Neural cell (in vitro differentiated cells): ENCODE measurements around the gene FUCA2.

ENCODE experiments used
- EP300 ChIP-seq: fragments of 450-650 bp; conservative IDR thresholded peaks from 2 replicates; pipeline ENCODE4 v1.6.1; 2014; ENCODE audit warnings: antibody characterized with exemption, mild to moderate bottlenecking, moderate library complexity; ENCODE audit not compliant: poor library complexity, severe bottlenecking
- EZH2 ChIP-seq: fragments of 200-600, 300-800 bp; shearing (Covaris generic), sonication (generic); IDR thresholded peaks from 2 replicates; pipeline ENCODE4 v1.6.1; 2014; ENCODE audit warnings: antibody characterized with exemption, low read length, borderline replicate concordance, mild to moderate bottlenecking; ENCODE audit not compliant: insufficient read depth, poor library complexity, severe bottlenecking
- POLR2AphosphoS5 ChIP-seq: IDR thresholded peaks from 2 replicates; pipeline ENCODE4 v1.6.1; 2012
- RAD21 ChIP-seq: fragments of 450-650 bp; conservative IDR thresholded peaks from 2 replicates; pipeline ENCODE4 v1.6.1; 2014; ENCODE audit warnings: antibody characterized with exemption, mild to moderate bottlenecking, moderate library complexity
- REST ChIP-seq: IDR thresholded peaks from 2 replicates; pipeline ENCODE4 v1.6.1; 2012; ENCODE audit warnings: borderline replicate concordance
- SMC3 ChIP-seq: fragments of 450-650 bp; conservative IDR thresholded peaks from 2 replicates; pipeline ENCODE4 v1.6.1; 2014; ENCODE audit warnings: antibody characterized with exemption, mild to moderate bottlenecking, moderate library complexity; ENCODE audit not compliant: poor library complexity
- TAF1 ChIP-seq: IDR thresholded peaks from 2 replicates; pipeline ENCODE4 v1.6.1; 2012; ENCODE audit warnings: low read depth
- TF ChIP-seq, protein P1 (sequence below): fragments of 450-650 bp; IDR thresholded peaks from 2 replicates; pipeline ENCODE4 v1.5.1; 2014; ENCODE audit warnings: antibody characterized with exemption, mild to moderate bottlenecking, moderate library complexity; ENCODE audit not compliant: poor library complexity, severe bottlenecking

- TF ChIP-seq, protein P1, sequence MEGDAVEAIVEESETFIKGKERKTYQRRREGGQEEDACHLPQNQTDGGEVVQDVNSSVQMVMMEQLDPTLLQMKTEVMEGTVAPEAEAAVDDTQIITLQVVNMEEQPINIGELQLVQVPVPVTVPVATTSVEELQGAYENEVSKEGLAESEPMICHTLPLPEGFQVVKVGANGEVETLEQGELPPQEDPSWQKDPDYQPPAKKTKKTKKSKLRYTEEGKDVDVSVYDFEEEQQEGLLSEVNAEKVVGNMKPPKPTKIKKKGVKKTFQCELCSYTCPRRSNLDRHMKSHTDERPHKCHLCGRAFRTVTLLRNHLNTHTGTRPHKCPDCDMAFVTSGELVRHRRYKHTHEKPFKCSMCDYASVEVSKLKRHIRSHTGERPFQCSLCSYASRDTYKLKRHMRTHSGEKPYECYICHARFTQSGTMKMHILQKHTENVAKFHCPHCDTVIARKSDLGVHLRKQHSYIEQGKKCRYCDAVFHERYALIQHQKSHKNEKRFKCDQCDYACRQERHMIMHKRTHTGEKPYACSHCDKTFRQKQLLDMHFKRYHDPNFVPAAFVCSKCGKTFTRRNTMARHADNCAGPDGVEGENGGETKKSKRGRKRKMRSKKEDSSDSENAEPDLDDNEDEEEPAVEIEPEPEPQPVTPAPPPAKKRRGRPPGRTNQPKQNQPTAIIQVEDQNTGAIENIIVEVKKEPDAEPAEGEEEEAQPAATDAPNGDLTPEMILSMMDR: no peak
- TF ChIP-seq EZH2 (no peak), SMC3 (no peak), EP300 (no peak), POLR2AphosphoS5 (no peak), RAD21 (no peak), REST (no peak), TAF1 (no peak)
Observed at GRCh38 chr6:143476545-143476944, 35.0 kb downstream of the FUCA2 start.
